OCI-LY7 (cell line): Measurements from ENCODE around the gene DERA.

Source experiments
- EZH2phosphoT487 ChIP-seq: fragments of 200-600 bp; sonication (generic); IDR thresholded peaks from 2 replicates; pipeline ENCODE4 v1.6.1; 2018; ENCODE audit warnings: low read depth, borderline replicate concordance, mild to moderate bottlenecking, mixed run types, antibody characterized with exemption, low read length, moderate library complexity, mixed read lengths
- TF ChIP-seq, protein P1 (sequence below): fragments of 200-600 bp; sonication (generic); conservative IDR thresholded peaks from 2 replicates; pipeline ENCODE4 v1.5.1; 2014; ENCODE audit warnings: mild to moderate bottlenecking, antibody characterized with exemption, low read length, moderate library complexity, mixed read lengths

- TF ChIP-seq EZH2phosphoT487: no peak
- TF ChIP-seq, protein P1, sequence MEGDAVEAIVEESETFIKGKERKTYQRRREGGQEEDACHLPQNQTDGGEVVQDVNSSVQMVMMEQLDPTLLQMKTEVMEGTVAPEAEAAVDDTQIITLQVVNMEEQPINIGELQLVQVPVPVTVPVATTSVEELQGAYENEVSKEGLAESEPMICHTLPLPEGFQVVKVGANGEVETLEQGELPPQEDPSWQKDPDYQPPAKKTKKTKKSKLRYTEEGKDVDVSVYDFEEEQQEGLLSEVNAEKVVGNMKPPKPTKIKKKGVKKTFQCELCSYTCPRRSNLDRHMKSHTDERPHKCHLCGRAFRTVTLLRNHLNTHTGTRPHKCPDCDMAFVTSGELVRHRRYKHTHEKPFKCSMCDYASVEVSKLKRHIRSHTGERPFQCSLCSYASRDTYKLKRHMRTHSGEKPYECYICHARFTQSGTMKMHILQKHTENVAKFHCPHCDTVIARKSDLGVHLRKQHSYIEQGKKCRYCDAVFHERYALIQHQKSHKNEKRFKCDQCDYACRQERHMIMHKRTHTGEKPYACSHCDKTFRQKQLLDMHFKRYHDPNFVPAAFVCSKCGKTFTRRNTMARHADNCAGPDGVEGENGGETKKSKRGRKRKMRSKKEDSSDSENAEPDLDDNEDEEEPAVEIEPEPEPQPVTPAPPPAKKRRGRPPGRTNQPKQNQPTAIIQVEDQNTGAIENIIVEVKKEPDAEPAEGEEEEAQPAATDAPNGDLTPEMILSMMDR: no peak
Observed at GRCh38 chr12:15863984-15864383, 47.1 kb upstream of the DERA start.
